Mesenteric fat pad (tissue), 1 donor: Measurements from ENCODE around the gene GAL3ST3. TPM values are rescaled to one million over a fixed set of nuclear protein-coding genes. Genes with fewer than 3 reads are reported as not detected.
"Not testable (repeated sequence)": the region's sequence is repeated elsewhere in the genome, so short reads cannot be mapped to it uniquely, and the experiment has no call there.

Experiments
- DNase-seq: peaks from one replicate; pipeline ENCODE4 v3.0.0-alpha.2; 2020; ENCODE audit warnings: low spot score
- total RNA-seq: library from RNA; stranded (reverse); fragmentation: NEBNext Ultra II Directional; extraction: Animal tissue kit (Norgen Biotek cat#: 25700); gene quantifications from one replicate; pipeline ENCODE4 v1.2.1, GENCODE V29; 2021
- donor health status: DM: yes; HTN: yes; CAD: no.

Gene GAL3ST3
- total RNA-seq, 1 donor from 2014 or later: not detected

DNA sequence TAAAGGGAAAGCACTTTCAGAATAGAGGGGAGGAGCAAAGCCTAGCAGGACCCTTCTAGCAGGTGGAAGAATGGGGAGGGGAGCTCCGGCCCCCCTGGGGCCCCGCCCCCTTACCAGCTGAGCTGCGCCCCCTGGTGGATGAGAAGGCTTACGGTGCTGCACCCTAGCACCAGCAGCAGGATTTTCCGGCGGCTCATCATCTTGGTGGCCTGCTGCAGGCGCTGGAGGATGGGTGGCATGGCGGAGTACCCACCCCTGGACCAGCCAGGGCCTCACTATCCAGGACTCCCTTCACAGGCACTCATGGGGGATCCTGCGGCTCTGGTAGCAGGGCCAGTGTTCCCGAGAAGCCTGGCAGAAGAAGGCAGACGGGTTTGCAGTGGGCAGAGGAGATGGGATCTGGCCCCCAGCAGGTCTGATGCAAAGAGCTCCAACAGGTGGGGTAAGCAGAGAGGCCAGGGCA is 3.8 kb downstream of the GAL3ST3 start:
- DNase-seq: peak; percentile 92

DNA sequence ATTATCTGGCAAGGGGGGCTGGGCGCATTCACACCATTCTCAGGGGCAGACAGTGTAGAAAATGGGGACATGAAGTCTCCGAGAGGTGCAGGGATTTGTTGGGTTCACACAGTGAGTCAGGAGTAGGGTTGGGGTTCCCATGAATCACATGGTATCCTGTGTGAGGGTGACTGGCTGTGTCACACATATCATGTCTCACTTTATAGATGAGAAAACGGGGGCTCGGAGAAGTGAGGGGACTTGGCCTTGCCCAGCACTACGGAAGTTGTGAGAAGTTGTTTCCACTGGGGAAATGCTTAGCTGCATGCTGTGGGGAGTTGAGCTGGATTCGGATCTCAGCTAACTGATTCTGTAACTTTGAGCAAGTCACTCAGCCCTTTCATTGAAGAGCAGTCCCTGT is 4.2 kb downstream of the GAL3ST3 start:
- DNase-seq: no peak

DNA sequence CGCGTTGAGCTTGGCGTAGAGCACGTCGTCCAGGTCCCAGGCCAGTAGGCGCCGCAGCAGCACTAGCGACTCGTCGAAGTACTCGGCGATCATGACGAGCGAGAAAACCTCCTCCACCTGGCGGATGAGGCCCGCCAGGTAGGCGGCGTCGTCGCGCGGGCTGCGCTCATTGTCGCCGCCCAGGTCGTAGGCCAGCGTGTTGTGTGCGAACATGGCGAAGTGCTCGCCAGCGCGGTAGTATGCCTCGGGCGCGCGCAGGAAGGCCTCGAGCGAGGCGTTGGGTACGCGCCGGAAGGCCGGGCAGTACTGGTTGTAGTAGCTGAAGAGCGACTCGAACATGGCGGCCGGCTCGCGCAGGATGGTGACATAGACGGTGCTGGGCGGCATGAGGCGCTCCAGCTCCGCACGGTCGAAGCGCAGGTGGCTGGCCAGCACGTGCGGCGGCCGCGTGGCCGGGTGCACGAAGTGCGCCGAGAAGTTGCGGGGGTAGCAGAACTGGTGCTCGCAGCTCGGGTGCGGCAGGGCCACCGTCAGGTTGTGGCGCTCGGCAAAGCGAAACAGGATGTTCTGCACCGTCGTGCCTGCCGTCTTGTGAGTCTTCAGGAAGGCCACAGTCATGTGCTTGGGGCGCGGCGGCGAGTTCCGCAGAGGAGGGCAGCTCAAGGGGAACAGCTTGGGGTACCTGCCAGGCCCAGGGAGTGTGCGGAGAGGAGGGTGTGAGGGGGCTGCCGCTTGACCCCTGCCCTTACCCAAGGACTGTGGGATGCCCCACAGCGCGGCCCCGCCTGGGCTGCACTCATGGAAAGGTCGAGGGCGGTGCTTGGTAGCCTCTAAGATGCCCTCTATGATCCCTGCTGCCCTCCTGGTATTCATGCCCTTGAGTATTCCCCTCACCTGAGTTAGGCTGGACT is 5.7 kb downstream of the GAL3ST3 start:
- DNase-seq: no peak

DNA sequence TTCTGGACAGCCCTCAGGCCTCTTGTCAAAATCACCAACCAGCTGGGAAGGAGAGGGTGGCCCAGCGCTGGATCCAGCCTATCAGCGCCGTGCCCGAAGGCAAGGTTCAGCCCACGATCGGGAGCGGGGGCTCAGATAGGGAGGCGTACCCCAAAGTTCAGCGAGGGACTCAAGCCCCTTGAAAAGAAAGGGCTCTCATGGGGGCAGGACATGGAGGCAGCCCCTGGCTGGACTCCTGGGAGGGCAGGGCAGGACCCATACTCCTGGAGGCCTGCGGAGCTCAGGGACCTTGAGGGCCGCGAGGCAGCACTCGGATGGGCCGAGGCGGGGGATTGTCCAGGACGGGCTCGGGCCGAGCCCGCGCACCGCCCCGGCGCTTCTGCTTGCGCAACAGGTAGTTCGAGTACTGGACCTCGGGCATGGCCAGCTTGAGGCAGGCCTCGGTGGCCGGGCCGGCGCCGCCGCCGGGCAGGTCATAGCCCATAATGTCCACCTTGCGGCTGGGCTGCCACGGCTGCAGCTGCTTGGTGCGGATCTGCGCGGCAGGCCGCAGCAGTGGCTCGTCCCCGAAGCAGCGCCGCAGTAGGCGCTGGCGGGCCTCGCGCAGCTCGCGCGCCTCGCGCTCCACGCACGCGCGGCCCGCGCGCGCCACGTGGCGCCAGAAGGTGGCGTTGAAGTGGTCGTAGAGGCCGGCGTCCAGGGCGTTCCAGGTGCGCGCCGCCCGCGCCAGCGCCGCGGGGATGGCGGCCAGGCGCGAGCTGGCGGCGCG is 6.5 kb downstream of the GAL3ST3 start:
- DNase-seq: no peak

DNA sequence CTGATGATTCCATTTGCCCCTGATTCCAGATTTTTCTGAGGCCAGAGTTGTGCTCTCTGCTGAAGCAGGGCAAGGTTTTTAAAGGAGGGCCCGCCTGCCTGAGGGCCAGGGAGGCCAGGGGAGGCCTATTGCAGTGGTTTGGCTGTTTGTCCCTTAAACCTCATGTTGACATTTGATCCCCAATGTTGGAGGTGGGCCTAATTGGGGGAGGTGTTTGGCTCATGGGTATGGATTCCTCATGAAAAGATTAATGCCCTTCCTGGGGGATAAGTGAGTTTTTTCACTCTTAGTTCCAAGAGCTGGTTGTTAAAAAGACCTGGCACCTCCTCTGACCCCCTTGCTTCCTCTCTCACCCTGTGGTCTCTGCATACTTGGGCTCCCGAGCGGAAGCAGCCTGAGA is 9.2 kb downstream of the GAL3ST3 start:
- DNase-seq: no peak

DNA sequence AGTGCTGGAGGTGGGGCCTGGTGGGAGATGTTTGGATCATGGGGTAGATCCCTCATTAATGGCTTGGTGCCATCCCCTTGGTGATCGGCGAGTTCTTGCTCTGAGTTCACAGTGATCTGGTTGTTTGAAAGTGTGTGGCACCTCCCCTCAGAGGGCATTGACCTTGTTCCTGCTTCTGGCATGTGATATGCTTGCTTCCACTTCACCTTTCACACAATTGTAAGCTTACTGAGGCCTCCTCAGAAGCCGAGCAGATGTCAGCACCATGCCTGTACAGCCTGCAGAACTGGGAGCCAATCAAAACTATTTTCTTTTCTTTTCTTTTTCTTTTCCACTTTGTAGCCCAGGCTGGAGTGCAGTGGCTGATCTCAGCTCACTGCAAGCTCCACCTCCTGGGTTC is 11.6 kb downstream of the GAL3ST3 start:
- DNase-seq: no peak

DNA sequence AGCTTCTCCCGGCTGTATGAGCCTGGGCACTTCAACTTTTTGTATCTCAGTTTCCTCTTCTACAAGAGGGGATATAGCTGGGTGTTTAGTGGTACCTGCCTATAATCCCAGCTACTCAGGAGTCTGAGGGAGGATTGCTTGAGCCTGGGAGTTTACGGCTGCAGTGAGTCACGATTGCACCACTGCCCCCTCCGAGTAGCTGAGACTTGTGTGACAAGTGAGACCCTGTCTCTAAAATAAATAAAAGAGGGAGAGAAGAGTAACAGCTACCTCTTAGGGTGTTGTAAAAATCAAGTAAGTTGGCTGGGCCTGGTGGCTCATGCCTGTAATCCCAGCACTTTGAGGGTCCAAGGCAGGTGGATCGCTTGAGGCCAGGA is 12.6 kb downstream of the GAL3ST3 start:
- DNase-seq: no peak

DNA sequence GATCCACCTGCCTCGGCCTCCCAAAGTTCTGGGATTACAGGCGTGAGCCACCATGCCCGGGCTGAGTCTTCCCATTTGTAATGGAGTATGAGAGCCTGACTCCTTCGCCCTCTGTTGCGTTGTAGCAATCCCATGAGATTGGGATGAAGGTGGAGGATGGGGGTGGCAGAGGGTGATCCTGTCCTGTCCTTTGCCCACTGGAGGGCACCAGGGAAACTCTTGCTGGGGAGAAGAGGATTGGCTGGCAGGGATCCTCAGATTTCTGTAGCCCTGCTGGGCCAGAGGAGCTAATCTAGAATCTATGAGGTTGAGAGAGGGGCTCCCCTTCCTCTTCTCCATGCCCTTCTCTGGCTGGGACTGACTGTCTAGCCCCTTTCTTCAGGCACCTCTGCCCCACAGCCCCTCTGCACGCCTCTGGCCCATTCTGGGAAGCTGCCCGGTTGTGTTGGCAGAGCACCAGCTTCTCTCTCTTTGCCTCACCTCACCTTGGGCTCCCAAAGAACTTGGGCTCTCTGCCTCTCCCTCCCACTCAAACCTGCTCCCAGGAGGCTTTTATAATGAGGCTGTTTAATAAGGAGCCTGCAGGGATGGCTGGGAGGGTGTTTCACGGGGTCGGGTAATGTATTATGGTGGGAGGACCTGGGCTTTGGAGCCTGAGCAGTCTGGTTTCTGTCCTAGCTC is 13.2 kb downstream of the GAL3ST3 start:
- DNase-seq: no peak

DNA sequence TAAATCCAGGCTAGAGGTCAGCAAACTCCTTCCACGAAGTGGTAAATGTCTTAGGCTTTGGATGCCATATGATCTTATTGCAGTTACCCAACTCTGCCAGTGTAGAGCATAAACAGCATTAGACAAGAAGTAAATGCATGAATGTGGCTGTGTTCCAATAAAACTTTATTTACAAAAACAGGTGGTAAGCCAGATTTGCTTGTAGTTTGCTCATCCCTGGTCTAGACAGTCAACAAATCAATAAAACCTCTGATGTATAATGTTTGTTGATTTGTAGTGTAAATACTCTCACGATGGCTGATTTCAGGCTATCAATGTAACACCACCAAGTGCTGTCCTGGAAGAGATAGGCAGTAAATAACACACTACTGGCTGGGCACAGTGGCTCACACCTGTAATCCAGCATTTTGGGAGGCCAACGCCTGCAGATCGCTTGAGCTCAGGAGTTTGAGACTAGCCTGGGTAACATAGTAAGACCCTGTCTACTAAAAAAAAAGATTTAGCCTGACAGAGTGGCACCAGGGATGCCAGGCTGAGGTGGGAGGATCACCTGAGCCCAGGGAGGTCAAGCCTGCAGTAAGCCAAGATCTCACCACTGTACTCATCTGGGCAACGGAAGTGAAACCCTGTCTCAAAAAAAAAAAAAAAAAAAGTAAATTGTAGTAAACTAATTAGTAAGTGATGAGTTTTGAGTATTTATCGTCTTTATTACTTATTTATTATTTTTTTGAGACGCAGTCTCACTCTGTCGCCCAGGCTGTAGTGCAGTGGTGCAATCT is 15.8 kb downstream of the GAL3ST3 start:
- no peak for DNase-seq

DNA sequence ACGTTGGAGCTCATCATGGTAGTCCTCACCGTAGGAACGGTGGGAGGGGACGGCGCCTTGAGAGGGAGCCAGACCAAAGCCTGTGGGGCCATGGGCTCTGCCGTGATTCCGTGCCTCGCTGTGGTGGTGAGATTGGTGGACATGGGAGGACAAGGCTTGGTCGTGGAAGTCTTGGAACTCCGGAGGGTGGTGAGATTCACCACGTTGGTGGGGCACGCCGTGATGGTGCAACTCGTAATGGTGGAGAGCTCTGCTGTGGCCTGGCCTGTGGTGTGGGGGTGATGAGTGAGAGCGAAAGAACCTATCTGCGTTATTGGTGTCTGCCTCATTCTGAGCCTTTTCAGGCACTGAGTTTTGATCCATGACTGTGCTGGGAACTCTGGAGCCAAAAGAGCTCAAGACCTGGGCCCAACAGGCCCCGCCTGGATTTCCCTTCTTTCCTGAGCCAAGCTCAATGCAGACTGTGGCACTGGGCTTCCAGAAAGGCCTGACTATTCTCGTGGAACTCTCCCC is 22.9 kb downstream of the GAL3ST3 start, which contains the start of gene CATSPER1:
Gene CATSPER1 (minus strand): TSS at position 463 of the 513 bp plus-strand sequence. CDS start 100 bp downstream, at position 363.
- no peak for DNase-seq

DNA sequence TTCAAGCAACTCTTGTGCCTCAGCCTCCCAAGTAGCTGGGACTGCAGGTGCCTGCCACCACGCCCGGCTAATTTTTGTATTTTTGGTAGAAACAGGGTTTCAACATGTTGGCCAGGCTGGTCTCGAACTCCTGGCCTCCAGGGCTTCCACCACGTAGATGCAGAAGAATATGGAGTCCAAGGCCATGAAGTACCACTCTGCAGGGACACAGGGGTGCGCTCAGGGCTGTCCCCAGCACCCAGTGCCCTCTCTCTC is 25.8 kb downstream of the GAL3ST3 start:
- not testable (repeated sequence) for DNase-seq

DNA sequence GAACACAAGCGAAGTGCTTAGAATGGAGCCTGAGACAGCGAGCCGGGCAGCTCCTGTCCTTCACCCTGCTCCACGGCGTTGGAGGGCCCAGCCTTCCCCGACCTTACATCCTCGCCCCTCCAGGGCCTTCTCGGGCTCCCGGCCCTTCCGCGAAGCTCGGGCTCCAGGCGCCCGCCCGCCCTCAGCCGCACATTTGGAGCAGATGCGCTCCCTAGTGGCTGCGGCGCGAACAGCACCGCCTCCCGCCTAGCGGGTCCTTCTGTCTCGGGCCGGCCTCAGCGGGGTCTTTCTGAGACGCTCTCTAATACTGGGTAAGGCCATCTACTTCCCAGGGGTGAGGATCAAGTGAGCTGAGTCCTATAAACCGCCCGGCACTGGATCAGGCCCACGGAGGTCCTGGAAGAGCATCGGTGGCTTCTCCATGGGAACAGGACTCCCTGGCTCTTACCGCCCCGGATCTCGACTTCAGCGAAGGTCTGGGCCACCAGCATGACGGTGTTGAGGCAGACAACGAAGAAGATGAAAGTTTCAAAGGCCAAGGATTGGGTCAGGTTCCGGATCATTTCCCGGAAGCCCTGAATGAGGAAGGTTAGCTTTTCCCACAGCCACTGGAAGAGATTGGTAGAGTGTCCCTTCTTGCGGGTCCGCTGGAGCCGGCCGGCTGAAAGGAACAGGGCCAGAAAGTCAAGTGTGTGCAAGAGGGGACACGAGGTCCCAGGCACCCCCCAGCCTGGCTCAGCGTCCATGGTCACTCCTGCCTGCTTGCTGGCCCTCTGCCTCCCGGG is 26.4 kb downstream of the GAL3ST3 start:
- no peak for DNase-seq

DNA sequence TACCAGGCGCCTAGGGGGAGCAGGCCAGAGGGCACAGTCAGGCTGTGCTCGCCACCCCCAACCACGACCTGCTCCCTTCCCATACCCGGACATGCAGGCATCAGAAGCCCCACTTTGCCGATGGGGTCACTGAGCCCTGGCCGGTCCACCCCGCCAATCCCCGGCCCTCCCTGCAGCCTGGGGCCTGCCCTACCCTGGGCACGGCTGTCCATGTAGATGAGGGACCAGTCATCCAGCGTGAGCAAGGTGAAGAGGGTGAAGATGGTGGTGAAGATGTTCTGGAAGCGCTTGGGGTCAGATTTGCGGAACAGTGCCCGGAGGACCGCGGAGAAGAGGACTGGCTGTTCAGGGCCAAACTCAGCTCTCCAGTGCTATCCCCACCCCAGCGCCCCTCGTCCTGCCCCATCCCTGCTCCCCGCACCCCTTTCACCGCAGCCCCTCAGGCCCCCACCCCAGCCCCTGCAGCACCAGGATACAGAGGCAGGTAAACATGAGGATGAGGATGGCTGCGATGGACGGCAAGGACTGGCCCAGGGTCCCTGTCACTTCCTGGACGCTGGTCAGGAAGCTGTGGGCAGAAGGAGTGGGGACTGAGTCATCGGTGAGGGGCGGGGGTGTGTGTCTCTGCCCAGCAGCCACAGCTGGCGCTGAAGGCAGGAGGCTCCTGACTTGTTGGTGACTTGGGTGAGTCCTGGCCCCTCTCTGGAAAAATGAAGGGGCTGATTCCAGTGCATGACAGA is 28.2 kb downstream of the GAL3ST3 start:
- no peak for DNase-seq

DNA sequence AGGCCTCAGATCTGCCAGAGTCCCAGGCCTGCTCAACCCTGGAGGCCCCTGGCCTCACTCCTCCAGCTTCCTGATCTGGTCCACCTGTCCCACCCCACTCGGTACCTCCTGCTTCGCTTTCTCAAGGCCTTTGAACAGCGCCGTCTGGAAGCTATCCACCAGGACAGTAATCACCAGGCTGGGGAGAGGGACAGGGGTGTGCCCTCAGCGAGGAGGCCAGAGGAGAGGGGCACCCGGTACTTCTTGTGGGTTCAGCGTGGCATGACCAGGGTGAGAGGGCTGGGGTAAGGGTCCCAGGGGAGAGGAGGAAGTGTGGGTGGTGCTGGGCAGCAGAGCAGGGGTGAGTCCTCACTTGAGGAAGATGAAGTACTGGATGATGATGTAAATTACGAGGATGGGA is 28.7 kb downstream of the GAL3ST3 start:
- DNase-seq: no peak

DNA sequence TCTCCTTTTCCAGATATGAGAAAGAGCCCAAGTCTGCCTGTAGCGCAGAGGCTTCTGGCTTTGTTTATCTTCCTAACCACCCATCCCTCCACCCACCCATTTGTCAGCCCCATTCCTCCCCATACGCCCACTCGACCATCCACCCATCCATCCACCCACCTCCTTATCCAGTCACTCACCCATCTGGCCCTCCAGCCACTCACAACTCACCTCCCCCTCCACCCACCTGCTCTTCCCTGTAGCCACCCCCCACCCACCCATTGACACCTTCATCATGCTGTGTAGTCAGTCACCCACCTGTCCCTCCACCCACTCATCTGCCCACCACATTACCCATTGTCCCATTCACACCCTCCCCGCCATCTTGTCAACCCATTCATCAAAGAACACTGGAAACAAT is 31.6 kb downstream of the GAL3ST3 start:
- DNase-seq: no peak

DNA sequence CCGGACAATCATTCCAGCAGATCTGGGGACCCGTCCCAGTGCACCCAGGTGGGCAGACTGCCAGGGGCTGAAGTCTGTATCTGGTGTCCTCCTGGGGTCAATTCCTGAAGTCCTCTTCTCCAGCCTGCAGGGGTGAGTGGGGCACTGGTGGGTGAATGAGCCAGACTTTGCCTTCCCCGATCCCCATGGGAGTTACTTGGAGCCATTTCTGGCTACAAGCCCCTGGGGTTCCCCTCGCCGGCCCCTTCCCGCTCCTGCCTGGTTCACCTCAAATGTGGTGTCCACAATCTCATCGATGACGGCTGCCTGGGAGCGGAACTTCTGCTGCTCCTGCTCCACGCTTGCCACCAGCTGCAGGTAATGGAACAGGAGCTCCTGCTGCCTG is 32.2 kb downstream of the GAL3ST3 start:
- DNase-seq: no peak

DNA sequence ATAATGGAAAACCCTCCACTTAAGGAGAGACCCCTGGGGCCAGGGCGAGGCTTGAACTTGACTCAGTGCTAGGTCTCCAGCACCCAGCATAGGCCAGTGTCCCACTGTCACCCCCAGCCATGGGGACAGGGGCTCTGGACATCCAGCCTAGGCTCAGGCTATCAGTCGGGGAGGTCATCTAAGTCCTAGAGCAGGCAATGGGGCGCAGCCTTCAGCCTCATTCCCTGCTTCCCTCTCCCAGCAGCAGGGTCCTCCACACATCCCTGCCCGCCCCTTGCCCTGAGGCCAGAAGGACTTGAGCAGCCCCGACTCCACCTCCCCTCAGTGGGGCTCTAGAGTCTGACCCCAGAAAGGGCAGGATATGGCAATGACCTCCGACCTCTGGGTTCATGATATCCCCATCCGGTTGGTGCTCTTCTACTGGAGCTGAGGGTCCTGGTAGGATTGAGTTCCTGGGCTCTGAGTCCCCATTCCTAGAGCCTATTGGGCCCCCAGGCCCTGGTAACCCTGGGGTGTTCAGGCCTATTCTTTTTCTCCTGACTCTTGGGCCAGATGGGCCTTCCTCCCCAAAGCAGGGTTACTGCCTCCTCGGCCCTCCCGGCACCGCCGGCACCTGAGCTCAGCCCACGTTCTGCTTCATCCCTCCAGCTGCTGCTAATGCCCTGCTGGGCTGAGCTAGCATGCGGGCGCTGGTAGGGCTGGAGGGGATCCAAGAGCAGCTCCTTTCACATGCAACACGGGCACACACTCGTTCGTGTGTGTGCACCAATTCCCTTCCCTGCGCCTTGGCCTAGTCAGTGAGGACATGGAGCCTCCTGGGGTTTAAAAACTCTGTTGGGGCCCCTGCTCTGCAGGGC is 32.8 kb downstream of the GAL3ST3 start:
- DNase-seq: no peak

DNA sequence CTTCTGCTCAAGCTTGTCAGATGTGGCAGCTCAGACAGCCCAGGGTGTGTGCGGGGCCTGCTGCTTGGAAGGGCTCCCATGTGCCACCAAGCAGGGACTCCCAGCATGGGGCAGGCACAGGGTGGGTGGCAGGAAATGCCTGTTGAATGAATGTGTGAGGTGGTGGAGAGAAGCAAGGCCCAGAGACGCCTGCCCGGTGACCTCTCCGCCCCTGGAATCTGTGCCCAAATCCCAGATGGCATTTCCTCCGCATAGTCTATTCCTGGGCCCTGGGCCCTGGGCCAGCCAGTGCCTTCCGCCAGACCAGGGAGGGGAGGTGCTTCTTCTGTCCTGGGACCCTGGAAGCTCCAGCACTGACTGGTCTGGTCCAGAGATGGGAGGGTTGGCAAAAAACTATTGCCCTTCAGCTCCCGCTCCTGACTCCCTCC is 33.5 kb downstream of the GAL3ST3 start:
- no peak for DNase-seq
